Raji (cell line): ENCODE results near the gene POLR2L.

Experiments
- POLR2A ChIP-seq: IDR thresholded peaks from 2 replicates; pipeline ENCODE4 v1.6.1; 2011; ENCODE audit warnings: low read depth, low read length, control low read depth; ENCODE audit not compliant: insufficient read depth

Gene POLR2L

GRCh38 chr11:862081-862661 lies 19.8 kb upstream of the POLR2L start:
- TF ChIP-seq POLR2A = peak; percentile 12; the same call in 1 of the 2 replicates

- no peak for TF ChIP-seq POLR2A
Observed at GRCh38 chr11:861105-861479, 18.8 kb upstream of the POLR2L start.

- TF ChIP-seq POLR2A = no peak
Observed at GRCh38 chr11:860234-861104, 18.1 kb upstream of the POLR2L start.

GRCh38 chr11:859394-860131 lies 17.2 kb upstream of the POLR2L start:
- TF ChIP-seq POLR2A = no peak

- TF ChIP-seq POLR2A = no peak
Observed at GRCh38 chr11:858762-859339, 16.5 kb upstream of the POLR2L start.

GRCh38 chr11:858053-858761 lies 15.9 kb upstream of the POLR2L start:
- TF ChIP-seq POLR2A = no peak

GRCh38 chr11:856397-856796 lies 14.1 kb upstream of the POLR2L start:
- TF ChIP-seq POLR2A = no peak

GRCh38 chr11:855796-856195 lies 13.5 kb upstream of the POLR2L start:
- TF ChIP-seq POLR2A = no peak

- TF ChIP-seq POLR2A = no peak
Observed at GRCh38 chr11:855330-855674, 13.0 kb upstream of the POLR2L start.

GRCh38 chr11:854601-855329 lies 12.4 kb upstream of the POLR2L start:
- TF ChIP-seq POLR2A = no peak

- TF ChIP-seq POLR2A = no peak
Observed at GRCh38 chr11:853682-854448, 11.5 kb upstream of the POLR2L start.

GRCh38 chr11:852762-853161 lies 10.4 kb upstream of the POLR2L start:
- no peak for TF ChIP-seq POLR2A

- TF ChIP-seq POLR2A = no peak
Observed at GRCh38 chr11:850775-851763, 8.7 kb upstream of the POLR2L start.
